Hindlimb muscle (tissue), 1 donor: ENCODE results near the gene TSTD2. TPM values are rescaled to one million over a fixed set of nuclear protein-coding genes. Genes with fewer than 3 reads are reported as not detected.

ENCODE experiments used
- DNase-seq: peaks from one replicate; pipeline ENCODE4 v3.0.0-alpha.2; 2013
- polyA plus RNA-seq: library from polyadenylated mRNA; unstranded; fragments of 120-200 nt; gene quantifications from one replicate; pipeline ENCODE4 v1.2.1, GENCODE V29; 2013; ENCODE audit not compliant: insufficient read length

The TSTD2 gene
- polyA plus RNA-seq: 22.2 TPM

DNA sequence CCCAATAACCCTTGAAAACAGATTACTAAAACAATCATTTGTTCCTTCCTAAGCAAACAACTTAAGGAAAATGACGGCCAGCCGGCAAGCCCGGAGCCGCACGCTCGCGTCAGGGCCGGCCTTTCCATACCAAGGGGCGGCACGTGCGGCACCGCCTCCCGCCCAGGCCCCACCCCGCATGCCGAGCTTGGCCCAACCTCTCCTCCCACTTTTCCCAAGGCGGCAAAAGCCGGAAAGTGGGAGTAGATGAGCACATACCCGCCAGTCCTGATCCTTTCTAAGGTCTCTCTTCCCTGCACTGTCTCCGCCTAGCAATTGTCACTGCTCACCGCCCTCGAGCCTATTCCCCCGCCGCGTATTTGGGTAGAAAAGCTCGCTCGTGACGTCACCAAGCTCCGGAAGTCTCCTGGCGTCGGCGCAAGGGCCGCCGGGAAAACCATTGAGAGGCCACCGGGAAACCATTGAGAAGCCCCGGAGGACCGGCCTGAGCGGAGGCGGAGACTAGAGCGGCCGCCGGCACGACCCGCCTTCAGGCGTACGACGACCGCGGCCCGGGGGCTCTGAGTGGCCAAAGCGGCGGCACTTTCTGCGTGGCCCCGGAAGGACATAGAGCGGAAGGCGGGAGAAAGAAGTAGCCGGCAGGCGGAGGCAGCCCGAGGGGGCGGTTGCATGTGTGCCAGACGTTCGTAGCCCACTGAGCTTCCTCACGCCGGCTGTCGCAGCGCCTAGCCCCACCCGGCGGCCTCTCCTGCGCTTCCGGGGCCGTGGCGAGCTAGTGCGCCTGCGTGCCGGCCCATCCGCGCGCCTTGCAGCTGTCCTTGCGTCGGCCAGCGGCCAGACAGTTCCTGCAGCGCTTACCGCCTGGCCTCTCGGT, at the start of gene TSTD2, which contains the start of gene NCBP1:
TSS of gene TSTD2 (minus strand) at position 384 of the 874 bp plus-strand sequence. CDS start 5,806 bp downstream, outside the sequence.
TSS of gene NCBP1 (plus strand) at position 837 of the 874 bp plus-strand sequence. CDS start 61 bp downstream, outside the sequence.
- peak; percentile 96 for DNase-seq

DNA sequence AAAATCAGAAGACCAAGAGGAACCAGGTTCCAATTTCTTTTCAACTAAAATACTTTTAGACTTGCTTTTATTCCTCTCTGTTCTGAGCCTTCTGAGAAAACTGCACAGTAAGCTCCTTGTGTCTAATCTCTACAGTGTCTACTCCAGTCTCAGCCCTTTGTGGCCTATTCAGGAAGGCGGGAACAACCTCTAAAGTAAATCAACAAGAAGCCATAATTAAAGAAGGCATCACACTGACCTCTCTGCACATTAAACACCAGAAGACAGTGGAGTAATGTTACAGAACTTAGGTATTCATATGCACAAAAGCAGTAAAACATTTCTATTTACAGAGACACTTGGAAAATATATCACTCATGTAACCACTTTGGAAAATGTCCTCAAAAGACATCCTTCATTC, 49.1 kb upstream of the TSTD2 start:
- no peak for DNase-seq

DNA sequence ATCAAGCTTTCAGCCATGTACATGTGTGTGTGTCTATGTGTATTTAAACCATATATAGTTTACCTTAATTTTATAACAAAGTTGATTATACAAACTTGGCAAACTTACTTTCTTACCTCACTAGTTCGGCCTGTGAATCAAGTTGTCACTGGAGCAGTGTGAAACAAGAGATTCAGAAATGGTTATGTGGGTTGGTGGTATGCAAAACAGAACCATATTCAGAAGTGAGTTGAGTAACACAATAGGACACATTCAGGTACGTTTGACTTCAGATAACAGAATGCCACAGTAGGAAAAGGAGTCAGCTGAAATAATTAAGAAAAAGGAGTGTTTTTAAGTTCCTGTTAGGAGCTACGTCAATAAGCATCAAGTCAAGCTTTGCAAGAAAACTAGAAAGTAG, 42.5 kb upstream of the TSTD2 start:
- no peak for DNase-seq

- no peak for DNase-seq
Measured at GRCh38 chr9:97673922-97674321, 40.8 kb upstream of the TSTD2 start.

- DNase-seq: no peak
Measured at GRCh38 chr9:97672403-97672802, 39.2 kb upstream of the TSTD2 start.

DNA sequence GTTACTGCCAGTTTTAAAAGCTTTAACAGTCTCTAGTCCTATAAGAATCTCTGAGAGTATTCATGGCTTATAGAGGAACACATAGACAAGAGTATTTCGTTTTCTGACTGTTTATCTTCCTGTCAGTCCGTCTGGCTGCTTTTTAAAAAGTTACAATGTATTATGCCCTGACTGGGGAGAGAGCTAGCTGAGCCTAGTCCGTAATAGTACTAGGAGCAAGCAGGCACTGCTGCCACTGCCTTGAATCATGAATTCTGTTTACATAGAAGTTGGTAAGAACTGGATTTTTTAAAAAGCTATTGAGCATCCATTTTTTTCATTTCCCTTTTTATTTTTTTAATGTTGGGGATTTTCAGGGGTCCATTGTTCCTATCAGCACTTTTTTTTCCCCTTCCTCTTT, 37.4 kb upstream of the TSTD2 start:
- no peak for DNase-seq

- no peak for DNase-seq
Measured at GRCh38 chr9:97668485-97668884, 35.3 kb upstream of the TSTD2 start.

DNA sequence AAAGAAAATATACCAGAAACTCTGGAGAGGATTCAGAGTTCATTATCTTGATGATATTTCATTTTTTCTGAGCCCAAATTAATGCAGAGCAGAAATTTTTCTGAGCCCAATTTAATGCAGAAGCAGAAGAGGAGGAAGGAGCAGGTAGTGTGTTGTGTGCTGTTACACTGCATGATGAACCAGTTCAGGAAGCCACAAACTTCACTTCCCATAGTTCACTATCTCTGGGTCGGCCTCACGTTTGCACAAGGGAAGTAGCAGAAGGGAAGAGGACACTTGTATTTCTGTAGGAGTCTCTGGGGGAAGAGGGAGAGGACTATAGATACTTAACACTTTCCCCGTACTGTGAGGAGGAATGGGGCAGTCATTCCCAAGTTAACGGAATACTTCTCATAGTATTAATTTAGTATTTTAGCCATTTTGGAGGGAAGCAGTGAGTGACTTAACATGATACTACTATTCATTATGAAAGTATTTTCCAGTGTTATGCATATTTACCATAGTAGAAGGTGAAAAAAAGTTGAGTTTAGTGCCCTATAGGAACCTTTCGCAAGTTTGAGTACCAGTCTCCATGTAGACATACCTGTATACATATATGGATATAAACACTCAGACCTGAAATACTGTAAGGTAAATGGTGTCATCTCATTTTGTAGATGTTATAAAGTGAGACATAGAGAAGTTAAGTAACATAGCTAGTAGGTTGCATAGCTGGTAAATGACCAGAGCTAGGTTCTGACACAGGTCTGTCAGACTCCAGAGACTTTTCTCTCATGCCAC, 33.9 kb upstream of the TSTD2 start:
- no peak for DNase-seq

- no peak for DNase-seq
Measured at GRCh38 chr9:97665742-97666141, 32.6 kb upstream of the TSTD2 start.

DNA sequence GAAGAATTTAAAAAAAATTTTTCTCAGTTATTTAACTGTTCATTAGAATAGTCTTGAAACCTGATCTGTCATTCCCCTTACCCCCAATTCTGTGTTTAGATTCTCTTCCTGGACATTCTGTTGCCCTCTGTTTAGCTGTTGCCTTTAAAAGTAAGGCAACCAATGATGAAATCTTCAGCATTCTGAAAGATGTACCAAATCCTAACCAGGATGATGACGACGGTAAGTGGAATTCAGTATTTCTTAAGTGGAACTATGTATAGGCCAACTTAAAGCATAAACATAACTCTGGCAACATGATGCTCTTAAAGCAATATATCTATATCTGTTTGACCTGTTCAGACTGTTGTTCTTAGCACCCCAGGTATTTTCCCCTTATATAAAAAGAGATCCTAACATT, 27.7 kb upstream of the TSTD2 start:
- DNase-seq: no peak

GRCh38 chr9:97660340-97660739, 27.2 kb upstream of the TSTD2 start:
- no peak for DNase-seq

- DNase-seq: no peak
Measured at GRCh38 chr9:97659771-97660170, 26.6 kb upstream of the TSTD2 start.

DNA sequence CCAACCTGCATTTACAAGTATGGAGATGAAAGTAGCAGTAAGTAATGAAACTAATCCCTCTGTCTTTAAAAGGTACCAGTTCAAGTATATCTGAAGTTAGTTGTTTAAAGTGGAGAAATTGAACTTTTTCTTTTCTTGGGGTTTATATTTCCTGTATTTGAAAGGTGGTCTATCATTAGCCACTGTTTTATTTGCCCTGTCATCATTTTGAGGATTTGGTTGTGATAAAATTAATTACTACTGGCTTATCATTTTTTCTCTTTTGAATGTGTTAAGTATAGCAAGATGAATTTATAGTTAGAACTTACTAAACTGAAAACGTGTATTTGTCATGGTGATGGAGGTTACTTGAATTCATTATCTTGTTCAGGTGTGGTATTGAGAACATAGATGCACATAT, 25.5 kb upstream of the TSTD2 start:
- no peak for DNase-seq

- no peak for DNase-seq
Measured at GRCh38 chr9:97651646-97652045, 18.5 kb upstream of the TSTD2 start.

GRCh38 chr9:97647996-97648395, 14.8 kb upstream of the TSTD2 start:
- DNase-seq: no peak

GRCh38 chr9:97645720-97646119, 12.6 kb upstream of the TSTD2 start:
- no peak for DNase-seq

DNA sequence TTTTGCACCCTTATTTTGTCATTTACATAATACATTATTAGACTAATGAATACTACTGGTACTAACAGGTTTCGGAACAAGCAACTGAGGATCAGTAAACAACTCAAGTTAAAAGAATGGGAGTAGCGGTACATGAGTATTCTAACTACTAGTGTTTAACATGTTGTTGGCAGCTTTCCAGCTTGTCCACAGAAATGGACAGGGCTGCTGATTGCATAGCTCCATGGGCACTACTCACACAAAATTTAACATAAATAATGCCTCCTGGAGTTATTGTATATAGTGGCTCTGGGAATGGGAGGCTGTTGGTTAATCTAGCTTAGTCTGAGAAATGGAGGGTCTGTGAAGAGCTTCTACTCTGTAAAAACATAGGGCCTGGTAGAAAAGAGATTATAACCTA, 7.2 kb upstream of the TSTD2 start:
- DNase-seq: no peak

- DNase-seq: no peak
Measured at GRCh38 chr9:97638666-97639065, 5.5 kb upstream of the TSTD2 start.

GRCh38 chr9:97636903-97637302, 3.7 kb upstream of the TSTD2 start:
- no peak for DNase-seq

DNA sequence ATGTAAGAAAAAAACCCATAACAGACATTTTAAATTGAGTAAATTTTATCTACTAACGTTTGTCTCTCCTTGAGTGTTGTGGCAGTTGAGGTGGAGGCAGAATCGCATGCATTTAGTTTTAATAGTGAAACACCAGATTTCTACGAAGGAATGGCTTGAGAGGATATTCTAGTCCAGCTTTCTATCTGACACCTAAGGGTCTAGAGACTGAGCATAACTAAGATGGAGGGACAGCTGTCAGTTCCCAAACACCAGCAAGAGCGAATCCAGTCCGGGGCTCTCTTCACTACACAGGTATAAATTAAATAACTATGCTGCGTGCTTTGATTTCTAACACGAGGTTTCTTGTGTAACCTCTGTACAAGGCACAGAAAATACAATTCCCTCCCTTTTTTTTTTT, 1.9 kb upstream of the TSTD2 start:
- no peak for DNase-seq

- DNase-seq: no peak
Measured at GRCh38 chr9:97633859-97634490, 807 bp upstream of the TSTD2 start.

DNA sequence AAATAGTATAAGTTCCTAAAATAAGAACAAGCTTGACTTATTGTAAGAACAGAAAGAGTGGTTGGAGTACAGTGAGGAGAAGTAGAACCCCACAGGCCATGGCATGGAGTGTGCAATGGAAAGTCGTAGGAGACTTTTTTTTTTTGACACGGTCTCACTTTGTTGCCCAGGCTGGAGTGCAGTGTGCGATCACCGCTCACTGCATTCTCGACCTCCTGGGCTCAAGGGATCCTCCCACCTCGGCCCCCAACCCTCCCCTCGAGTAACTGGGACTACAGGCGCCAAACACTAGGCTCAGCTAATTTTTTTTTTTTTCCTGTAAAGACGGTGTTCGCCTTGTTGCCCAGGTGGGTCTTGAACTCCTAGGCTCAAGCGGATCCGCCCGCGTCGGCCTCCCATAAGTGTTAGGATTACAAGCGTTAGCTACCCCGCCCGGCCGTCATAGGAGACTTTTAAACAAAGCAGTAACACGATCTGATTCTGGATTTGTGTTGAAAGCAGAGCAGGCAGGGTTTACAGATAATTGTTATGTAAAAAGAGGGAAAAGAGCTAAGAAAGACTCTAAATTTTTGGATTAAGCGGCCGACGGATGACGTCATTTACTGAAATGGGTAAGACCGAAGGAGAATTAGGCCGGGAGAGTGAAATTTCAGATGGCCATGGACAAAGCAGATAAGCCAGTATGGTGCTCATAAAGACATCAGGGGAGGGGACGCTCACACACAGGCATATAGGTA, 752 bp downstream of the TSTD2 start:
- no peak for DNase-seq
